UCSD-AML1 (cell line): ENCODE results near the gene ADPRH.

Source experiments
- DNase-seq: peaks from one replicate; lab custom pipeline; 2025; ENCODE audit not compliant: unreplicated experiment; lab: John Stamatoyannopoulos, UW

The ADPRH gene

DNA sequence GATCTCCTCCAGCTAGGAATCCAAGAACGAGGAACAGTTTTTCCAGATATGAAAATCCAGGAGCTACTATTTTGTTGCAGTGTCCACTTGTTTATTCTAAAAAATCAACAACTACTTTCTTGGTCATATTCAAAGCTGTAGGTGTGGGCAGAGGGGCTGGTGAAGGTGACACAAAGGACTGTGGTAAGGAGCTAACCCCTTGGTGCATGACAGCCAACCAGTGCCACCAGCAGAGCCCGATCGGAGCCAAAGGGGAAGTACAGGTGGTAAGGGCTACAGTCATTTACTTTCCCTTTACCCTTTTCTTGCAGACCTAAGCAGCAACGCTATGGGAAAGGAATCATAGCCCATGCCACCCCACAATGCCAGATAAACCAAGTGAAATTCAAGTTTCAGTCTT is 49.1 kb downstream of the ADPRH start:
- DNase-seq, result no peak

DNA sequence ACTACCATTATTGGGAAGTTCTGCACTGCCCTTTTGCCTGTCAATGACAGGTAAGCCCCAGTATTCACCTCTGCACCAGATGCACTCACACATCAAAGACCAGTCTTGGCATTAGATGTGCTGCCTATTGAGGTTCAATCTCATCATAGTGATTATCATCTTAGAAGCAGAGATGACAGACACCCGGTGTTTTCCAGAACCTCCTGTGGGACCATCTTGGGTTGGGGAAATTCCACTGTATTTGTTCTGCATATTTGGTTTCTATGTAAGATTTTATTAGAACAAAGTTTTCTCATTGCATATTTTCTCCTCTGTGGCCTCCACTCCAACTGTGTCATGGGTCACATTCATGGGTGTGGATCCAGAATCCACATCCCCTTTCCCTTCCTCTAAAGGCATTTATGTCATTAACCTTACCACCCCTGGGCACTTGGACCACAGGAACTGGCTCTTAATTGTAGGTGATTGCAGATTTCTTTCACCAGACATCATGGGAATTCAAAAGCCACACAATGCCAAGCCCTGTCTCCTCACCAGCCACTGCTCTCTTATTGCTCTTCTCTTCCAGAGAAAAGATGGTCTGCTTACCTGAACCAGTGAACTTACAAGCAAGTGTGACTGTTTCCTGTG is 49.6 kb downstream of the ADPRH start:
- no peak for DNase-seq

DNA sequence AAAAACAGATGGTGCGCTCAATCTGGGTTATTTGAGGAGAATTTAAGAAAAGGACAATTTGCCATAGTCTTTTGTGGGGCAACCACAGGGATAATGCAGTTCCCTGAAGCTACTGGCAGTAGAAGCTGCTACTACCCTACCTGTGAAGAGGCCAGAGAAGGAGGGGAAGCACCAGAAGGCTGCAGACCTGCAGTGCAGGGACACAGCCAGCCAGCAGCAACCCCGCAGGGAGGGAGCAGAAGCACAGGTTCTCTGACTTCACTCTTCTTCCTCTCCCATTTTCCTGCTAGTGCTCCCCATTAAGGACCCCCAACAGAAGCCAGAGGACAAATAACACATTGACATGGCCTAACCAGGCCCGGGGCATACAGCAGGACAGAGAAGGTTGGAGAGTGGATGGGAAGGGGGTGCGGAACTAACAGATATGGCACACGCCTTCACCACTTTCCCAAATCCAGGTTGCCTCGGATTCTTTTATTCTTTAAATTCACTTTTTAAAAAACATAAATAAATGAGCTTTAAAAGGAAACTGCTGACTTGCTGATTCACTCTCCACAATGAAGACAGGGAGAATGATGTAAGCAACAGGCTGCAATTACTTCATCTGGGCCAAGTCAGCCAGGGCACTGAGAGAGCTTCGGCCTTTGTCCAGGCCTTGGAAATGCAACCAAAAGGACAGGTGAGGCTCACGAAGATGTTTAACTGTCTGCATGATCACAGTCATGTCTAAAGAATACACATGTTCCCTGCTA is 51.0 kb downstream of the ADPRH start:
- DNase-seq, result peak; percentile 46

DNA sequence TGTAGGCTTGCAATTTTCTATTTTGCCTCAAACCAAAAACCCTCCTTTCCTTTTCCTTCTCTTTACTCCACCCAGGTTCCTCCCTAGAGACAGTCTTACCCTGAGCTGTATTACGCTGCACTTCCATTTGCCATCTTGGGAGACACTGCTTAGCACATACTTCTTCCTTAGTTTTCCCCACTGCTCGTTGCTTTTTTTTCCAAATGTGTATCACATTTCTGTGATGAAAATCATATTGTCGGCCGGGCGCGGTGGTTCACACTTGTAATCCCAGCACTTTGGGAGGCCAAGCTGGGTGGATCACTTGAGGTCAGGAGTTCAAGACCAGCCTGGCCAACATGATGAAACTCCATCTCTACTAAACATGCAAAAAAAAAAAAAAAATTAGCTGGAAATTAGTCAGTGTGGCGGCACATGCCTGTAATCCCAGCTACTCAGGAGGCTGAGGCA is 51.6 kb downstream of the ADPRH start:
- no peak for DNase-seq

DNA sequence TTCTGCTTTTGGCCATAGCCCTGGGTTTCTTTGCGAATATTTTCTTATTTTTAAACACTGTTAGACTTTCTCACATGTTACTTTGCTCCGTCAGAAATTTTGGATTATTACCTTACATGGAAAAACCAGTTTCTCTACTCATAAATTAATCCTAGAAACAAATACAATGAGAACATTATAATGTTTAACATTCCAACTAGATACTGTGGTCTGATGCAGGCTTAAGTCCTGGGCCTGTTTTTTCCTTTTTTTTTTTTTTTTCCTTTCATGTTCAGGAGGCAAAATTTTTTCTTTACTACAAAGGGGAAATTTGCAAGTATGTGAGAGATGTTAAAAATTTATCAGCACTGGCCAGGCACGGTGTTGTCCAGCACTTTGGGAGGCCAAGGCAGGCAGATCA is 52.2 kb downstream of the ADPRH start:
- no peak for DNase-seq

DNA sequence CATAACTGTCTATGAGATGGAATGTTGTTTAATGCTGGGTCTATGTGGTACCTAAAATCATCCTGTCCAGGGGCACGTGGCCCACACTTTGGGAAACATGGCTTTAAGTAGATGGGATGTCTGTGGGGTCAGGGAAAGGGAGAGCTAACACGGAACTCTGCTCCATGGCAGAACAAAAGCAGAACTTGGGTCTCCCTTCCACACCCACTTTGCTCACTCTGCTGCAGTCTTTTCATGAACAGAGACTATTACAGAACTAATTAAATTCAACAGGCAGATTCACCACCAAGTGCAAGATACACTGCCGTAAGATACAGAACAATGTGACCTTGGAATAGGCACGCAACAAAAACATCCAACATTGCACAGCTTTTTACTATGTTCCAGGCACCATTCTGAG is 52.9 kb downstream of the ADPRH start:
- no peak for DNase-seq

DNA sequence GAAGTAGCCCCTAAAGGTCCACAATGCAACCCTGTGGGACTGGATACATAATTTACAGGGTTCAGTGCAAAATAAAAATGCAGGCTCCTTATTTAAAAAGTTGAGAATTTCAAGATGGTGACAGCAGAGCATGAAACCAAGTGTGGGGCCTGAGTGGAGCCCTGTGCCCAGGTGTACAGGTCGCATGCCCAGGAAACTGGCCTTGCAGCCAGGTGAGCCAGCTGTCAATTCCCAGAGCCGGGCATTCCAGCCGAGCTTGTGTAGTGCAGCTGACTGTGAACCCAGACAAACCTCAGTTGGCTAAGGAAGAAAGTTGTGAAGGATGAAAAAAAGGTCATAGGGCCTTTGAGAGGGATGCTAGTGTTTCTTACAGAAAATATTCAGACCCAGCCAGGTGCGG is 53.5 kb downstream of the ADPRH start:
- DNase-seq, result no peak

DNA sequence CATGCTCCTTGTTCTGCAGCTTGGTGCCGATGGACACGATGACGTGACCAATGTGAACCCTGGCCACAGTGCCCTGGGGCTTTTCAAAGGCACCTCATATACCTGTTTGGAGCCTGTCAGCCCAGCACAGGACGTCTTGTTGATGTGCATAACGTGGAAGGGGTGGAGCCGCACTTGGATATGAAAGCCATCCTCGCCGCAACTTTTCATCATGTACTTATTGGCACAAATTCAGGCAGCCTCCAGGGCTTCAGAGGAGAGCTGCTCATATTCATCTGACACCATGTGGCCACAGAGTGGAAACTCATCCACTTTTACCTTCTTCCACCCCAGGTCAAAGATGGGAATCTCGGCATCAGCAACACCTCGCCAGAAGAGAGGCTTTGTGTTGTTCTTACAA is 56.4 kb downstream of the ADPRH start:
- no peak for DNase-seq

DNA sequence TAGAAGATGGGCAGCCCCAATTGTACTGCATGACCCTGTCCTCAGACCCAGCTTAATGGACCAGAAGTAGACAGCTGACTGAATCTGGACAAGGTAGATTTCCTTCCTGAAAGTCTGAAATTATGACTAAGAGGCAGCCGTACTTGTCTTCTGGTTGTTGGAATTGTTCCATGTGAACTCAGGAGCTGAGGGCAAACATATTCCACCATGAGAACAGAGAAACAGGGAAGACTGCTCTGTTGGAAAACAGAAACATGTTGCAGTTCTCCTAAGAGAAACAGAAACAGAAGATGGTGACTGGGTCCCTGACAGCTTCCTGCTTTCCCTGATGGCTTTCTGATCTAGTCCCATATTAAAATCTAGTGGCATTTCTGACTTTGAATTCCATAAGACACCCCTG is 57.0 kb downstream of the ADPRH start:
- DNase-seq, result no peak

DNA sequence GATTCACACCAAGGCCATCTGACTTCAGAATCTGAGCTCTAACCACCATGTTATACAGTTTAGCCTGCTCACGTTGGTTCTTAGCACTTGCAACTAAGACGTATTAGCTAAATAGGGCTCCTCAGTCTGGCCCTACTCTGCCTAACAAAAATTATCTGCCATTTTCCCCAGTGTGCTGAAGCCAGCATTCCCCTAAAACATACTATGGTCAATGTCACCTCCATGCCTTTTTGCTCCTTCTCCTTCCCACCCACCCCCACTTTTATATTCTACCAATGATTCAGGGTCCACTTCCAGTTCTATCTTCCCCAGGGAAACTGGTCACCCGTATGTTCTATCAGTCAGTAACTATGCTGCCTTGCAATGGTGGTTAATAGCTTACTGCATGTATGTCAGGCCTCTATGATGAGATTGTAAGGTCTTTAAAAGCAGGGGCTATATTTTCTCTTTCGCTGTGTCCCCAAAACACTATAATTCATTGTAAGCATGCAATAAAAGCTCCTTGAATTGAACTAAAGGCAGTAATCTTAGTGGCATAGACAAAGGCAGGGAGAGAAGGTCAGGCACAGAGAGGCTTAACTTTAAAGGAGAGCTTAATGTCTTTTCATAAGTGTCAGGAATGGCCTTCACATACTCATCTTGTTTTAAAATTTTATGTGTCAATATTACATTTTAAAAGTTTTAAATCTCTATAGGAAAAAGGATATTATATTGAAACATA is 57.8 kb downstream of the ADPRH start:
- DNase-seq, result no peak

DNA sequence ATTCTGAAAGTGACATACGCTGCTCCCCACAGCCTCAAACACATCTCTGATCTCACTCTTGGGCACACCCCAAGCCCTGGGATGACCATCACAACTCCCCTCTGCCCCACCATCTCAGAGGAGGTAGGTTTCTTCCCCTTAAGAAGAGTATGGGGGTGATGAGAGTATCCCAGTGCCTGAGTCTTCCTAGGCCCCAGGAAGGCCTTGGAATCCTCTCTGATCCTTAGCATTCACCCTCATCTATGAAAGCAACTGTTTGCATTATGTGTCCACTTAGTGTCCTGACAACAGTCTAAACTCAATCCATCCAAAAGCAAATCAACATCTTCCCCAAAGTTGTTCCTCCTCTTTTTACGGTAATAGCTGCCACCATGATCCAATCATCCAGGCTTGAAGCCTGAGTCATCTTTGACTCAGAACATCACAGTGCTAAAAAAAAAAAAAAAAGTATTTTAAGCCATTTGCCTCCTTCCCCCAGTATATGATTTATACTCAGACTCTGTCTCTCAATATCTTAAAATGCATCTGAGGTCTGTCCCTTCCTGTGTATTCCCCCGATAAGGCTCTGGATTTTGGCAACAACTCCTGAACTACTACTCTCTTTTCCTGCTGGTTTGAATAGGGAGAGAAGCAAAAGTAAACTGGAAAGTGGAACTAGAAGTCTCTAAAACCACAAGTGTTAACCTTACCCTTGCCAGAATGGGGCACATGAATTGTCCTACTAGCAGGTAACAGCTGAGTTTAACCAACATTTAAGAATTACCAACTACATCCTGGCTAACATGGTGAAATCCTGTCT is 58.6 kb downstream of the ADPRH start:
- DNase-seq, result no peak
